Cerebellar cortex (tissue), 1 donor: ENCODE results near the gene VAT1.
"Not testable (repeated sequence)": the region's sequence is repeated elsewhere in the genome, so short reads cannot be mapped to it uniquely, and the experiment has no call there.

ENCODE experiments used
- DNase-seq: peaks from one replicate; pipeline ENCODE4 v3.0.0-alpha.2; 2015; ENCODE audit warnings: low spot score

Gene VAT1

GRCh38 chr17:43006639-43007551 lies 15.3 kb downstream of the VAT1 start, which contains the start of gene IFI35:
Gene IFI35 (plus strand): TSS chr17:43006784. CDS start chr17:43006948, 164 bp downstream.
- DNase-seq, result peak; percentile 74

DNA sequence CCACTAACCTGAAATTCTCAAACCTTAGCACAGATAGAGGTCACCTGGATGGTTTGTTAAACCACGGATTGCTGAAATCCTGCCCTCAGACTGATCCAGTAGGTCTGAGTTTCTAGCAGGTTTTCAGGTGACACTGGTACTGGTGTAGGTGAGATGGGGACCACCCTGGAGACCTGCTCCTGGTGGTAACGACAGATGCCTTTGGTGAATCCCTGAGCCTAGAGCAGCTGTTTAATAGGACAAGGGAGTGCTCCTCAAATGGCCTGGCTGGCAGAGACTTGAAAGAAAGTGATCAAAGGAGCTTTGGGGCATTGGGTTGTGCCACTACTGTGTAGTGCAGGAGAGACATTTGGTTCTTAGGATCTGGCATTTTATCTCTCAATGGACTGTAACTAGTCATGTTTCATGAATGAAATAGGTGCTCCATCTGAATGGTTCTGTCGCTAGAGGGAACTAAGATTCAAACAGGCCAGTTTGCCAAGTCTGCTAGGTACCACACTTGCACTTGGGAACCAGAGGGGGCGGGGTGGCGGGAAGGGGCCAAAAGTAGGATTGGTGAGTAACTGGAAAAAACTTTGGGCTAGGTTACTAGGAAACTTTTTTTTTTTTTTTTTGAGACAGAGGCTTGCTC lies 18.5 kb downstream of the VAT1 start:
- DNase-seq, result peak; percentile 81

DNA sequence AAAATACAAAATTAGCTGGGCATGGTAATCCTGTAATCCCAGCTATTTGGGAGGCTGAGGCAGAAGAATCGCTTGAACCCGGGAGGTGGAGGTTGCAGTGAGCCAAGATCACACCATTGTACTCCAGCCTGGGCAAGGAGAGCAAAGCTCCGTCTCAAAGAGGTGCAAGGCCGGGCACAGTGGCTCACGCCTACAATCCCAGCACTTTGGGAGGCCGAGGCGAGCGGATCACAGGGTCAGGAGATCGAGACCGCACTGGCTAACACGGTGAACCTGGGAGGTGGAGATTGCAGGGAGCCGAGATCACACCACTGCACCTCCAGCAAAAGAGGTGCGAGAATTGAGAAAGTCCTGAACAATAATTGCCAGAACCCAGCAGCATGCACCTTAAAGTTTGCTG lies 21.3 kb downstream of the VAT1 start:
- DNase-seq, result not testable (repeated sequence)

- no peak for DNase-seq
Measured at GRCh38 chr17:42999003-42999525, 23.1 kb downstream of the VAT1 start.

GRCh38 chr17:42997984-42998938 lies 23.9 kb downstream of the VAT1 start, which contains the start of gene RPL27:
Gene RPL27 (plus strand): TSS chr17:42998419. CDS start chr17:42998751, 332 bp downstream.
- peak; percentile 100 for DNase-seq

DNA sequence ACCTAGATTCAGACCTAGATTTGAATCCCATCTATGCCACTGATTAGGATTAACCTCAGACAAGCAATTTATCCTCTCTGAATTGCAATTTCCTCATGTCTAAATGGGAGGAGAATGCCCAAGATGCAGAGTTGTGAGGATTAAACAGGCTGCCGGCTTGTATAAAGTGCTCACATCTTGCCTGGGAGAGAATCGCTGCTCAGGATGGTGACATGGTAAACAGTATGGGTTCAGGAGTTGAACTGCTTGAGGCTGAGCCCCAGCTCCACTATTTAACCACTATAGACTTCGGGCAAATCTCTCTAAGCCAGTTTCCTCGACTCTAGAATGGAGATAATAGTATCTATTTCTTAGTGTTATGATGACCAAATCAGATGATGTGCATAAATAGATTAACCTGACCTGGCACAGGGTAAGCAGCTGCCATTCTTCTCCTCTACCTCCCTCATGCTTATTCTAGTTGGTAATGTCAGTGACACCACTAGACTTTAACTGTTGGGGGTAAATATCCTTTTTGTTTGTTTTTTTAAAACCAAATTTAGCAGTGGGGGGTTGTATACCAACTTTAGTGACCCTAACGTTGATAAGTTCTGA lies 24.7 kb downstream of the VAT1 start:
- no peak for DNase-seq

DNA sequence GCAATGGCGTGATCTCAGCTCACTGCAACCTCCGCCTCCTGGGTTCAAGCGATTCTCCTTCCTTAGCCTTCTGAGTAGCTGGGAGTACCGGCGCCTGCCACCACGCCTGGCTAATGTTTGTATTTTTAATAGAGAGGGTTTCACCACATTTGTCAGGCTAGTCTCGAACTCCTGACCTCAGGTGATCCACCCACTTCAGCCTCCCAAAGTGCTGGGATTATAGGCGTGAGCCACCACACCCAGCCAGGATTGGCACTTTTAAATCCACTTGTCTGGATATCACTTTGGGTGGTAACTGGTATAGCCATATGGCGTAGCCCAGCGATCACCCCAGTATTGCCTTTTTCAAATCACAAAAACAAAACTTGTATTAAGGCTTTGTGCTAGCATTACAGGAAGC lies 28.3 kb downstream of the VAT1 start:
- DNase-seq, result not testable (repeated sequence)

DNA sequence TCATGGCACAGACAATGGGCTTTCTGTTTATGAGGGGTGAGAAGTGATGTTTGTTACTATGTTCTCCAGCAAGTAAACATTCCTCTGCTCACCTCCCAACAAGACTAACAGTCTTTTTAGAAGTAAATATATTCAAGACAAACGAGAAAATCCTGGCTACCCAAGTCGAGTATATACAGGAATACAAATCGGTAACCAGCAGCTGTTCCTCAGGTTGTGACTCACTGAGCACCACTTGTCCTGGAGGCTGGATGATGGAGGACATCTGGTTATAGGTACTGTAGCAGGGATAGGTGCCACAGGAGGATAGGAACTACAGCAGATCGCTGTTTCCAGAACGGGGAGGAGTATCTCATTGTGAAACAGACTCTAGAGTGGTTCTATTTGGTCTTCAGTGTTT lies 29.3 kb downstream of the VAT1 start:
- no peak for DNase-seq

DNA sequence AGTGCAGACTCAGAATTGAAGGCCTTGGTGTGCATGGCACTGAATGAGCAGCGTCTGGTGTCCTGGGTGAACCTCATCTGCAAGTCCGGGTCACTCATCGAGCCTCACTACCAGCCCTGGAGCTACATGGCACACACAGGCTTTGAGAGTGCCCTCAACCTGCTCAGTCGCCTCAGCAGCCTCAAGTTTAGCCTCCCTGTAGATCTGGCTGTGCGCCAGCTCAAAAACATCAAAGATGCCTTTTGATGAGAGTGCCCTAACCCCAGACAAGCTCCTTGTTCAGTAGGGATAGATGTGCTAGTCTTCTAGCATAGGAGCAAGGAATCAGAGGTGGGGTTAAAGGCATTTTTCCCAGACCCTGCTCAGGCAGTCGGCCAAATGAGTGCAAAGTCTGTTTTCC lies 30.7 kb downstream of the VAT1 start:
- no peak for DNase-seq

DNA sequence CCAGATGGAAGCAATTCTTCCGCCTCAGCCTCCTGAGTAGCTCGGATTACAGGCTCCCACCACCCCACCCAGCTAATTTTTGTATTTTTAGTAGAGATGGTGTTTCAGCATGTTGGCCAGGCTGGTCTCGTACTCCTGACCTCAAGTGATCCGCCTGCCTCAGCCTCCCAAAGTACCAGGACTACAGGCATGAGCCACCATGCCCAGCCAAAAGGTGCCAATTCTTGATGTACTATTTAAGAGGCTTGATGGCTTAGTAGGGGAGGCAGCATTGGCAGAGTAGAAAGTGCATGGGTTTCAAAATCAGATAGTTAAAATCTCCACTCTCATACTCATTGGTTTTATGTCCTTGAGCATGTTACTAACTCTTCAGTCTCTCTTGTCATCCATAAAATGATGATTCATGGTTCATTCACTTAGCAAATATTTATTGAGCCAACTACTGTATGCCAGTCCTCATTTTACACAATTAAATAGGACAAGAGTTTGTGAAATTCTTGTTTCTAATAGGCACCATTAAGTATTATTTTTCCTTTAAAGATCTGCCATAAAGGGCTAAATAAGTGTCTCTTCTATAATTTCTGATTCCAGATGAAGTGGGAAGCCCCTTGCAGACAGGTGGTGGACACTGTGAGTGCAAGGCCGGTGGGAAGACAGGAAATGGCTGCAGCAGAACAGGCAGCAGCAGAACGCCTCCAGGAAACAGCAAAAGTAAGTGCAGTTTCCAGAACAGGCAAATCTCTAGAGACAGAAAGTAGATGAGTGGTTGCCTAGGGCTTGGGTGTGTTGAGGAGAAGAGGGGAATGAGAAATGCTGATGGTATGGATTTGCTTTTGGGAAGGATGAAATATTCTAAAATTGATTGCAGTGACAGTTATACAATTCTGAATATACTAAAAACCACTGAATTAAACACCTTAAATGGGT lies 32.2 kb downstream of the VAT1 start:
- DNase-seq, result no peak

DNA sequence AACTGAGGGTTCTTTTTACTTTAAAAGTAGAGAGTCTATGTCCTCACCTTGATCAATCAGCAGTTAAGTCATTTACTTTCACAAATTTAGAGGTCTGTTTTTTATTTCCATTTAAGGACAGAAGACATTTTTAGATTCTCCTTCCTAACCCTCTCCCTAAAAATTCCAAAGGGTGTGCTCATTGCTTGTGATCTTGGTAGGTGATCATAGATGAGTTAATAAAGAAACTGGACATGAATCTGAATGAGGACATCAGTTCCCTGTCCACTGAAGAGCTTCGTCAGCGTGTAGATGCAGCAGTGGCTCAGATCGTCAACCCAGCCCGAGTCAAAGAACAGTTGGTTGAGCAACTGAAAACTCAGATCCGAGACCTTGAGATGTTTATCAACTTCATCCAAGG lies 33.0 kb downstream of the VAT1 start:
- no peak for DNase-seq

DNA sequence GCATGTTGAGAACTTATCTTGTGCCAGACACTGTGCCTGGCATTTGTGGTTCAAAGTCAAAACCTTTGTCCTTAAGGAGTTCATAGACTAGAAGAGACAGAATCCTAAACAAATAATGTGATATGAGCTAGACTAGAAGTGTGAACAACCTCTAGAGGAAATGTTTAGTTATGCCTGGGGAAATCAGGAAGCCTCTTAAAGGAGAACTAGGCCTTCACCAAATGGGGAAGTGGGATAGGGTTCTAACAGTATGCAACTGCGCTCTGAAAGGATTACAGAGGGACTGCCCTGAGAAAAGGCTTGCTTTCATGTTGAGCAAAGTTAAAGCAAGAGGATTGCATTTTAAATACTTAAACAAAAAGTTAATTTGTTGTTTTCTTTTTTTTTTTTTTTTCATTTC lies 37.0 kb downstream of the VAT1 start:
- DNase-seq, result no peak

DNA sequence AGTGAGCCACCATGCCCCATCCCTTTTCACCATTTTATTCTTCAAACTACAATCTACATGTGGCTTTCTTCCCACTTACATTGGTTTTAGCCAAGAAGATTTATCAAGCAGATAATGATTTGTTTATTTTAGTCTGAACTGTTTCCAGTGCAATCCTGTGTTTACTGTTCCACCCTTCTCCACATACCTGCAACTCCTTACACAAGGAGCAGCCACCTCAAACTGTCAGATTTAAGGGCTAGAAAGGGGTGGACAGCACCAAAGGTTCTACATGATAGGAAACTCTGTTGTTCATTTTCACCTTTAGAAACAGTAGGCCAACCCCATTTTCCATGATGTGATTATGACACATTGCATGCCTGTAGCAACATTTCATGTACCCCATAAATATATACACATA lies 39.9 kb downstream of the VAT1 start:
- DNase-seq, result no peak

DNA sequence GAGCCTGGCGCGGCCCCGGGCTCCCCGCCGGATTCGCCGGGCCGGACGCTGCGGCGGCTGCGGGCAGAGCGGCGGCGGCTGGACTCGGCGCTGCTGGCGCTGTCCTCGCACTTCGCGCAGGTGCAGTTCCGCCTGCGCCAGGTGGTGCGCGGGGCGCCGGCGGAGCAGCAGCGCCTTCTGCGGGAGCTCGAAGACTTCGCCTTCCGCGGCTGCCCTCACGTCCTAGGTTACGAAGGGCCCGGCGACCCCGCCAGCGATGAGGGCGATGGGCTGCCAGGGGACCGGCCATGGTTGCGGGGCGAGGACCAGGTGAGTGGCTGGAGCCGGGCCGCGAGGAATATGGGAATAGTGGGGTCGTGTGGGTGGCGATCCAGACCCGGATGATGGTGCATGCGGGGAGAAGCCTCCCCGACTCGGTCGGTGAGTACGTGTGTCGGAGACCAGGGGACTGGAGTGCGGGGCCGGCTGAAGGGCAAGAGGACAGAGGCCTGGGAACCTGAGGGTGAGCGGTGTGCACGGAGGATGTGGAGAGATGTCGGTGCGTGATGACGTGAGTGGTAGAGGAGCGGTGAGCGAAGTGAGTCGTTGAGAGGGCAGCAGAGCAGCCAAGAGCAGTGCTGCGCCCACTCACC lies 41.3 kb downstream of the VAT1 start:
- DNase-seq, result peak; percentile 72

DNA sequence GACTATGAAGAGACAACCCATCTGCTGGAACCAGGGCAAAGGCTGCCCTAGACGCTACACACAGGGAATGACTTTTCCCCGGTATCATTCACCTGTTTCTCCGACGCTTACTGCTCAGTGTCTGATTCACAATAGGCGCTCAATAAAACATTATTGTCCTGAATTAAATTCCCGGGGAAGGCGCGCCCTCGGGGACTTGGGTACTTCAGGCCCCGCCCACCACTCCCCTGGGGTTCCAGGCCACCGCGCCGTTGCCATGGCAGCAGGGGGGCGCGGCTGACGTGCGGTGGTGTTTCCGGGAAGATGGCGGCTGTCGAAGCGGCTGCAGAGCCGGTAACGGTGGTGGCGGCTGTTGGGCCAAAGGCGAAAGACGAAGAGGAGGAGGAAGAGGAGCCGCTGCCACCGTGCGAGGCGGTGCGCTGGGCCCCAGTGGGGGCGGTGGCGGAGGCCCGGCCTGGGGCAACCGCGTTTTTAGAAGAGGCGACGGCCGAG lies 41.9 kb downstream of the VAT1 start, which contains the start of gene RUNDC1:
TSS of gene RUNDC1 (plus strand) at position 292 of the 492 bp plus-strand sequence. CDS start at position 304, 12 bp downstream.
- DNase-seq, result peak; percentile 87

- no peak for DNase-seq
Measured at GRCh38 chr17:42979511-42980273, 42.5 kb downstream of the VAT1 start, which contains the start of gene PTGES3L. Gene PTGES3L (minus strand): TSS chr17:42980080. CDS start chr17:42980053, 27 bp downstream.

GRCh38 chr17:42975701-42976100 lies 46.5 kb downstream of the VAT1 start:
- DNase-seq, result not testable (repeated sequence)

DNA sequence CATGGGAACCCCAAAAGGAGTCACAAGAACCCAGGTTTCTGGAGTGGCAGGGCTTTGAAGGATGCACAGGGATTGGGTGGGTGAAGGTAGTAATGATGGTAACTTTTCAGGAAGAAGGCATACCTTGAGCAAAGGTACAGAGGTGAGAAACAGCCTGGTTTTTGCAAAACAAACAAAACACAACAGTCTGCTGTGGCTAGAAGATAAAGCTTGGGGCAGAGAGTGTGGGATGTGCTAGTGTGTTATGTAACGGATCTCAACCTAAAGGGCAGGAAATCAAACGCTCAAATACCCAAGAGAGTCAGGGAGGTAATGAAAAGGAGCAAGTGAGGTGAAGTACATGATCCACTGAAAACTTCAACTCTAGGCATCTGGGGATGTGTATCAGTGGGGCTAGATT lies 46.9 kb downstream of the VAT1 start:
- no peak for DNase-seq
